ENCODE measurements around the gene EFNA1. TPM values are rescaled to one million over a fixed set of nuclear protein-coding genes. Genes with fewer than 3 reads are reported as not detected.
A peak's percentile ranks its signal among the peaks of the same experiment; 100 is the strongest.

EFNA1 gene
- total and polyA plus RNA-seq, 2 donors from 2014 or later: 61.1 to 133 TPM

DNA sequence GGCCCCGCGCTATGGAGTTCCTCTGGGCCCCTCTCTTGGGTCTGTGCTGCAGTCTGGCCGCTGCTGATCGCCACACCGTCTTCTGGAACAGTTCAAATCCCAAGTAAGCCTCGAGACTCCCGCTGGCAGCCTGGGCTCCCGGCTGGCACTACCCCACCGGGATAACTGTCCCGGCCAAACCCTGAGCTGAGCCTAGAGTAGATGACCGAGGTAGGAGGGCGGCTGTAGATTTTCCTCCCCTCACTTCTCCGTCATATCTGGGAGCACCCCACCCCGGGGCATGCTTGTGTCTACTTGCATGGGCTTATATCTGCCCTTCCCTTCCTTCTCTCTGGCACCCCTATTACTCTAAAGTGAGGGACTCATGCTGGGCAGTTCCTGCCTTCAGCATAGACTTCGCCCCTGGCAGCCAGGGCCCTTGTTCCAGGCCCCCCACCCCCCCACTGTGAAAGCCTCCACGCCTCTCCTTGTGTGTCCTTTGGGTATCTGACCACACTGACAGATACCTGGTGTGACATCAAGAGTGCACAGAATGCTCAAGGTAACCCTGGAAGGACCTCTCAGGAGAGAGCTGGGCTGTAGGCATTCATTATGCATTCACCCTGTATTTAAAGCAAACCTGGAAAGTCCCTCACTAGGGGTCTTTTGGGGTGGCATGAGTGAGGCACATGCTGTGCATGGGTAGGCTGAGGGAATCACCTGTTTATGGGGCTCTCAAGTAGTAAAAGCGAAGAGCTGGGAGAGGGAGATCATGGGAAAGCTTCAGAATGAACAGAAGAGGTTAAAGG is 485 bp downstream of the EFNA1 start:
- Histone ChIP-seq H3K4me3 (ENCODE audit: low read length in 3 of 3) (peak overlapping the region; percentile 46 to 99 (median 96)), H3K9ac (ENCODE audit: low read length in 3 of 3) (peak overlapping the region; percentile 20 to 83 (median 50)), H3K27me3 (ENCODE audit: control insufficient read depth, insufficient read depth, low read length) (no peaks in the 10 kb centered on the region), H3K27ac (ENCODE audit: low read depth in 2 of 2, low read length in 2 of 2) (peak overlapping the region; percentile 90 to 97), H3K4me1 (ENCODE audit: control insufficient read depth in 2 of 3, insufficient read depth in 2 of 3, low read depth in 1 of 3, low read length in 3 of 3) (peaks cover 0 to 31% (median 26%) of the 10 kb centered on the region in 3 donors), H3K9me3 (ENCODE audit: control insufficient read depth in 2 of 3, insufficient read depth in 1 of 3, low read length in 3 of 3) (no peaks in the 10 kb centered on the region), H3K36me3 (ENCODE audit: control insufficient read depth in 2 of 3, insufficient read depth in 3 of 3, low read length in 3 of 3) (peaks cover 3 to 15% (median 9%) of the 10 kb centered on the region in 3 donors)
- intact Hi-C loops (cut with DNase I): no loop called here
- TF ChIP-seq, protein P1, sequence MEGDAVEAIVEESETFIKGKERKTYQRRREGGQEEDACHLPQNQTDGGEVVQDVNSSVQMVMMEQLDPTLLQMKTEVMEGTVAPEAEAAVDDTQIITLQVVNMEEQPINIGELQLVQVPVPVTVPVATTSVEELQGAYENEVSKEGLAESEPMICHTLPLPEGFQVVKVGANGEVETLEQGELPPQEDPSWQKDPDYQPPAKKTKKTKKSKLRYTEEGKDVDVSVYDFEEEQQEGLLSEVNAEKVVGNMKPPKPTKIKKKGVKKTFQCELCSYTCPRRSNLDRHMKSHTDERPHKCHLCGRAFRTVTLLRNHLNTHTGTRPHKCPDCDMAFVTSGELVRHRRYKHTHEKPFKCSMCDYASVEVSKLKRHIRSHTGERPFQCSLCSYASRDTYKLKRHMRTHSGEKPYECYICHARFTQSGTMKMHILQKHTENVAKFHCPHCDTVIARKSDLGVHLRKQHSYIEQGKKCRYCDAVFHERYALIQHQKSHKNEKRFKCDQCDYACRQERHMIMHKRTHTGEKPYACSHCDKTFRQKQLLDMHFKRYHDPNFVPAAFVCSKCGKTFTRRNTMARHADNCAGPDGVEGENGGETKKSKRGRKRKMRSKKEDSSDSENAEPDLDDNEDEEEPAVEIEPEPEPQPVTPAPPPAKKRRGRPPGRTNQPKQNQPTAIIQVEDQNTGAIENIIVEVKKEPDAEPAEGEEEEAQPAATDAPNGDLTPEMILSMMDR (IDR thresholded peaks at IDR 0.05; ENCODE audit: borderline replicate concordance, extremely low read depth, insufficient read depth): no peak
- DNase-seq: no peak
- no peak for FAIRE-seq

DNA sequence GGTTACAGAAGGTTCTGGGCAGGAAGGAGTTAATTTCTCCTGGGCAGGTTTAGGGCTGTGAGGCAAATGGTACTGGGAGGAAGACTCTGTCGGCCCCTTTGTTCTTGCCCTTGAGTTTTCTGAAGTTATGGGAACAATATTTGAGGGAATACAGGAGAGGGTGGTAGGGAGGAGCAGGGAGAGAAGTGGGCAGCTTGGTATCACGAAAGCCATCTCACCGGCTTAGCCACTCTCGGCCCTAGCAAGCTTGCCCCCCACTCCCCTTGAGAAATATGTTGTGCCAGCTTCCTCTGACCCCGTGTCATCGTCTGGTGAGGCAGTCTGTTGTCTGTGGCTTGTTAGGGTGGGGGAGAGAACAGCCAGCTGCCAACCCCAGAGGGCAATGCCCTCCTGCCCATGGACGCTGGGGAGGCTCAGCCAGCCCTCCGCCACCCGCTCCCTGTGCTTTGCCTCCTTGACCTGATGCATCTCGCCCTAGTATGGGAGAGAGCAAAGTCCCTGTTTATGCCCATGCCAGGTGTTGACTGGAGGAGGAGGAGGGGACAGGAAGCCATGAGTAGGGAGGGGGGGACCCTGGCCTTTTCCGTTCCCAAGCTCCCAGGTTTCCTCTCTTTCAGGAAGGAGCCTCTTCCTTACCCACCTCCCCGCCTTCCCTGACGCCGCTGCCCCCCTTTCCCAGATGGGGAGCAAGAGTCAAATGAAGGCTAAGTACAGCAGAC is 1.2 kb downstream of the EFNA1 start:
- peak overlapping the region; percentile 46 to 99 (median 96) for H3K4me3 ChIP-seq (ENCODE audit: low read length in 3 of 3)
- H3K27me3 ChIP-seq (ENCODE audit: control insufficient read depth, insufficient read depth, low read length): no peaks in the 10 kb centered on the region
- intact Hi-C loops (cut with DNase I): no loop called here
- no peak for FAIRE-seq
- peaks cover 0 to 38% (median 26%) of the 10 kb centered on the region in 3 donors for H3K4me1 ChIP-seq (ENCODE audit: control insufficient read depth in 2 of 3, insufficient read depth in 2 of 3, low read depth in 1 of 3, low read length in 3 of 3)
- peak overlapping the region; percentile 90 to 97 for H3K27ac ChIP-seq (ENCODE audit: low read depth in 2 of 2, low read length in 2 of 2)
- TF ChIP-seq, protein P1 (IDR thresholded peaks at IDR 0.05; ENCODE audit: borderline replicate concordance, extremely low read depth, insufficient read depth): no peak
- peaks cover 3 to 22% (median 16%) of the 10 kb centered on the region in 3 donors for H3K36me3 ChIP-seq (ENCODE audit: control insufficient read depth in 2 of 3, insufficient read depth in 3 of 3, low read length in 3 of 3)
- H3K9ac ChIP-seq (ENCODE audit: low read length in 3 of 3): peak overlapping the region; percentile 20 to 83 (median 50)
- DNase-seq: peak in 4 of 5 donors; percentile 41 to 75 (median 58)
- H3K9me3 ChIP-seq (ENCODE audit: control insufficient read depth in 2 of 3, insufficient read depth in 1 of 3, low read length in 3 of 3): no peaks in the 10 kb centered on the region

DNA sequence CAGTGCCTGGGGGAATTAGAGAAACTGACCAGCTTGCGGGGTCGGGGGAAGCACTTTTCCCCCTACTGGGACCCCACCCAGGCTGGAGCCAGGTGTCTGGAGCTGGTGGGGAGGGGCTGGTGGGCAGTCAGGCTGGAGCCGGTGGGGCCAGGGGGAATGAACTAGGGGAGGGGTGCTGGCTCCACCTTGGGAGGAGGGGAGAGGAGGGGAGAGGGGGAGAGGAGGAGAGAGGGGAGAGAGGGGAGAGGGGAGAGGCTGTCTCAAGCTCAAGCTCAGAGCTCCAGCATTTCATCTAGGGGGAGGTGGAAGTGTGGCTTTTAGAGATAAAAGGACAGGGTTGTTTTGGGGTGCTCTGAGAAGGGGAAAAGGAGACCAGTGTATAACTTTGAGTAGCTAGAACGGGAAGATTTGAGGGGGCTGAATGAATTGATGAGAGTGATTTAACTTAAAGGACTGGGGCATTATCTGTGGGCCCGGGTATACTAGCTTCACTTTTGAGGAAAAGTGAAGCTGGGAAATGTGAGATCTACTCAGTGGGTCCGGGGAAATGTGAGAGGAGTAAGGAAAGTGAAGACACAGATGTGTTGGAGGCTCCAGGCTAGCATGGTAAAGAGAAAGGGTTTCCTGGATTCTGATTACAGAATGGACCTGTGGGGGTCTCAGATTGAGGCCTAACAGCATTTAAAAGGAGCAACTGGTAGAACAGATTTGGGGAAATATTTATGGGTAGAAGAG is 2.8 kb downstream of the EFNA1 start:
- intact Hi-C loops (cut with DNase I): no loop called here
- Histone ChIP-seq H3K27ac (ENCODE audit: low read depth in 2 of 2, low read length in 2 of 2) (peak overlapping the region; percentile 90 to 97), H3K9ac (ENCODE audit: low read length in 3 of 3) (peak overlapping the region in 2 of 3 donors; percentile 45 to 83), H3K36me3 (ENCODE audit: control insufficient read depth in 2 of 3, insufficient read depth in 3 of 3, low read length in 3 of 3) (peaks cover 3 to 31% (median 23%) of the 10 kb centered on the region in 3 donors), H3K4me1 (ENCODE audit: control insufficient read depth in 2 of 3, insufficient read depth in 2 of 3, low read depth in 1 of 3, low read length in 3 of 3) (peaks cover 0 to 41% (median 22%) of the 10 kb centered on the region in 3 donors), H3K27me3 (ENCODE audit: control insufficient read depth, insufficient read depth, low read length) (no peaks in the 10 kb centered on the region), H3K4me3 (ENCODE audit: low read length in 3 of 3) (peak overlapping the region; percentile 1 to 99 (median 96)), H3K9me3 (ENCODE audit: control insufficient read depth in 2 of 3, insufficient read depth in 1 of 3, low read length in 3 of 3) (no peaks in the 10 kb centered on the region)
- TF ChIP-seq, protein P1 (IDR thresholded peaks at IDR 0.05; ENCODE audit: borderline replicate concordance, extremely low read depth, insufficient read depth): no peak
- FAIRE-seq (no peak), DNase-seq (peak in 4 of 5 donors; percentile 61 to 84 (median 72))
